Osteocyte (in vitro differentiated cells): ENCODE results near the gene ST6GALNAC2. TPM values are rescaled to one million over a fixed set of nuclear protein-coding genes. Genes with fewer than 3 reads are reported as not detected.
A peak's percentile ranks its signal among the peaks of the same experiment; 100 is the strongest.

Experiments
- DNase-seq: peaks from one replicate; pipeline ENCODE4 v3.0.0; 2021; ENCODE audit warnings: mixed read lengths; ENCODE audit not compliant: unreplicated experiment; ENCODE audit errors: extremely low spot score
- H3K27ac Mint-ChIP-seq: one replicate; pipeline ENCODE4 v1.8.0; 2021; ENCODE audit warnings: mild to moderate bottlenecking, mixed read lengths; ENCODE audit not compliant: unreplicated experiment
- H3K27me3 Mint-ChIP-seq: one replicate; pipeline ENCODE4 v1.8.0; 2021; ENCODE audit warnings: mixed read lengths; ENCODE audit not compliant: unreplicated experiment
- H3K36me3 Mint-ChIP-seq: one replicate; pipeline ENCODE4 v1.8.0; 2021; ENCODE audit warnings: mixed read lengths; ENCODE audit not compliant: unreplicated experiment
- H3K4me1 Mint-ChIP-seq: one replicate; pipeline ENCODE4 v1.8.0; 2021; ENCODE audit warnings: mixed read lengths; ENCODE audit not compliant: unreplicated experiment
- H3K4me3 Mint-ChIP-seq: one replicate; pipeline ENCODE4 v1.8.0; 2021; ENCODE audit warnings: mild to moderate bottlenecking, moderate library complexity, mixed read lengths; ENCODE audit not compliant: unreplicated experiment
- H3K9me3 Mint-ChIP-seq: one replicate; pipeline ENCODE4 v1.8.0; 2021; ENCODE audit warnings: mixed read lengths; ENCODE audit not compliant: unreplicated experiment
- total RNA-seq: library from RNA; stranded (reverse); gene quantifications from 2 replicates; pipeline ENCODE4 v1.2.1, GENCODE V29; 2021
- TF ChIP-seq, protein P1 (sequence below): fragments of 200-600 bp; sonication (generic); IDR thresholded peaks from 2 replicates; pipeline ENCODE4 v1.5.0; 2021; ENCODE audit warnings: antibody characterized with exemption, mild to moderate bottlenecking, moderate library complexity

The ST6GALNAC2 gene
- total RNA-seq, 1 donor from 2014 or later = 3.3 TPM

DNA sequence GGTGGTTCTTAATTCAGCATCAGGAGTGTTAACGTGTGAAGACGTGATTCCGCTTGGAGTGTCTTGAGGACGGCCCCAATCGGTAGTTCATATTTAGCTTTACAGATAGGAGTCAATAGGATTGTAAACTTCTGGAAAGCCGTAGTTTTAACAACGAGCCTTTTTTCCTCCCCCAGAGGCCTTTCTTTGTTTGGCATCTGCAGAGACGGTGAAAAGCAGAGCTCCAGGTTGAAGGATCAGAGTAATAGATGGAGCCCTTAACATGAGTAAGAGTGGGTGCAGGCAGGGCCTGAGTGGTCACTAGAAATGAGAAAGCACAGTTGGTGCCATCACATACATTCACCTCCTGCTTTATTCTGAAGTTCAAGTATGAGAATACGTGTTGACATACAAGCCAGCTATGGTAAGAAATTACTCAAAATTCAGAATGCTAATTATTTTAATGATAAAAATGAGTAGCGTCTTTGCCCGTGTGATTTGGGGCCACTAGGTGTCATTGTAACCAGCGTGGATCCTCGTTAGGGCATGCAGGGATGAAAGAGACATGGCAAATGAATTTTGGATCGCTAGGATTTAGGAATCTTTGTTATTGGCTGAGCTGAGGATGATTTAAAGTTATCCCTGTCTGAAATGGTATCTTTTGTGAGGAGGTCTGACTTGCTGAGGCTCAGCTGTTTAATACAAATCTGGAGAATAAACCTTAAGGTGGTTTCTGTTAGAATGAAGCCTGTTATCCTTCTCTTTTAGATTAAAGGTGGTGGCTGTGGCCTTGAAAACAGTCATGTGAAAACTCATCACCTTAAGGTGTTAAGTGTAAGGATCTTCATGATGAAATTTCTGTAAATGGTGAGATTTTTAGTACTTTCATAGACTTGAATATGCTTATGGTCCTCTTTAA lies 27.2 kb downstream of the ST6GALNAC2 start:
- TF ChIP-seq, protein P1, sequence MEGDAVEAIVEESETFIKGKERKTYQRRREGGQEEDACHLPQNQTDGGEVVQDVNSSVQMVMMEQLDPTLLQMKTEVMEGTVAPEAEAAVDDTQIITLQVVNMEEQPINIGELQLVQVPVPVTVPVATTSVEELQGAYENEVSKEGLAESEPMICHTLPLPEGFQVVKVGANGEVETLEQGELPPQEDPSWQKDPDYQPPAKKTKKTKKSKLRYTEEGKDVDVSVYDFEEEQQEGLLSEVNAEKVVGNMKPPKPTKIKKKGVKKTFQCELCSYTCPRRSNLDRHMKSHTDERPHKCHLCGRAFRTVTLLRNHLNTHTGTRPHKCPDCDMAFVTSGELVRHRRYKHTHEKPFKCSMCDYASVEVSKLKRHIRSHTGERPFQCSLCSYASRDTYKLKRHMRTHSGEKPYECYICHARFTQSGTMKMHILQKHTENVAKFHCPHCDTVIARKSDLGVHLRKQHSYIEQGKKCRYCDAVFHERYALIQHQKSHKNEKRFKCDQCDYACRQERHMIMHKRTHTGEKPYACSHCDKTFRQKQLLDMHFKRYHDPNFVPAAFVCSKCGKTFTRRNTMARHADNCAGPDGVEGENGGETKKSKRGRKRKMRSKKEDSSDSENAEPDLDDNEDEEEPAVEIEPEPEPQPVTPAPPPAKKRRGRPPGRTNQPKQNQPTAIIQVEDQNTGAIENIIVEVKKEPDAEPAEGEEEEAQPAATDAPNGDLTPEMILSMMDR = peak; percentile 73
- Mint-ChIP-seq H3K27me3 (no peaks in the 10 kb centered on the region), H3K27ac (peak overlapping the region; percentile 98), H3K4me3 (peak overlapping the region; percentile 96), H3K36me3 (peaks cover 13% of the 10 kb centered on the region), H3K4me1 (peaks cover 36% of the 10 kb centered on the region), H3K9me3 (no peaks in the 10 kb centered on the region)
- no peak for DNase-seq

DNA sequence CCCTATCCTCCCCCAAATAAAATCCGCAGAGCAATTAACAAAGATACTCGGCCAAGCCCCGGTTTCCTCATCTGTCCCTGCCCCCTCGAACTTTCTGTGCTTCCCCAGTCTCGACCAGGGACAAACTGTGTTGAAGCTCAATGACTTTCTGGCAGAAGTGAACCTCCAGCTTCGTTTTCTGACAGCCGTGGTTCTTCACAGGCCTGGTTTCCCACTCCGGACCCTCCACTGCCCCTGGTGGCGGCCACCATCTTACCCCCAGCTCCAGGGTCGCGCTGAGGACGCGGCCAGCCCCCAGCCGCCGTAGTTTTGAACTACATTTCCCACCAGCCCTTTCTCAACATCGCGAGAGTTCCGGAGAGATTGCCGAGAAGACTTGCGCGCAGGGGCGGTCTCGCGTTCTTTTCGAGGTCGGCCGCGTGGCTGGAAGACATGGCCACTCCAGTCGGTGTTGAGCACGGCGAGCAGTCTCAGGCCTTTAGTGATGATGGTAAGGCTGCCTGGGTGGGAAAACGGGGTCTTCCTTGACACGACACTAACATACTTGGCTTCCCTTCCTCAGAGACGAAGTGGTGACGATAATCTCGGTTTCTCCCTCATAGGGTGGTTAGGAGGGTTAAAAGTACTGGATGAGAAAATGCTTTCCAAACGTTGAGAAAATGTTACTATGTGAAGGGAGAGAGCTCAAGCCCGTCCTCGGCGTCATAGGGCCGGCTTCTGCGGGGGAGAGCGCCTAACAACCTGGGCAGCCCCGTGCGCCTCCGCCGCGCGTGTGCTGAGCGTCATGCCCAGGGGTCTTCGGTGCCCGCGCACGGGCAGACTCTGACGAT lies 28.1 kb downstream of the ST6GALNAC2 start:
- H3K36me3 Mint-ChIP-seq = peaks cover 7% of the 10 kb centered on the region
- peak; percentile 99 for DNase-seq
- H3K4me3 Mint-ChIP-seq = peak overlapping the region; percentile 96
- TF ChIP-seq, protein P1 = peak; percentile 68
- H3K9me3 Mint-ChIP-seq = no peaks in the 10 kb centered on the region
- peaks cover 34% of the 10 kb centered on the region for H3K4me1 Mint-ChIP-seq
- peak overlapping the region; percentile 98 for H3K27ac Mint-ChIP-seq
- no peaks in the 10 kb centered on the region for H3K27me3 Mint-ChIP-seq

DNA sequence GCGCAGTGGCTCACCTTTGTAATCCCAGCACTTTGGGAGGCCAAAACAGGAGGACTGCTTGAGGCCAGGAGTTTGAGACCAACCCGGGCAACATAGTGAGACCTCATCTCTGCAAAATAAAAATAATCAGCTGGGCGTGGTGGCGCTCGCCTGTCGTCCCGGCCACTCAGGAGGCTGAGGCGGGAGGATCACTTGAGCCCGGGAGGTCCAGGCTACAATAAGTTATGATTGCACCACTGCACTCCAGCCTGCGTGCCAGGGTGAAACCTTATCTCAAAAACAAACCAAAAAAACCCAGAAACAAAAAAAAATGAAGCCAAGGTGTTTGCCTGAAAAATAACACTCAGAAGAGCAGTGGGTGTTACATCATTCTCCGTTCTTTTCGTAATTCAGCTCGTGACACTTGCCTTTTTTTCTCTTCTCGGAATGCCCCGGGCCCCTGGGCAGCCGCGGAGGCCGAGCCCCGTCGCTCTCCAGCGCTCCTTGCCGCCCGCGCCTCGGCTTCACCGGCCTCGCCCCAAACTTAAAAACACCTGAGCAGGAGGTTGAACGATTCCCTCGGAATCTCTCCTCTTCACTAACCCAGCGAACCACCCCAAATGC lies 28.8 kb downstream of the ST6GALNAC2 start:
- no peak for DNase-seq
- H3K27me3 Mint-ChIP-seq = no peaks in the 10 kb centered on the region

DNA sequence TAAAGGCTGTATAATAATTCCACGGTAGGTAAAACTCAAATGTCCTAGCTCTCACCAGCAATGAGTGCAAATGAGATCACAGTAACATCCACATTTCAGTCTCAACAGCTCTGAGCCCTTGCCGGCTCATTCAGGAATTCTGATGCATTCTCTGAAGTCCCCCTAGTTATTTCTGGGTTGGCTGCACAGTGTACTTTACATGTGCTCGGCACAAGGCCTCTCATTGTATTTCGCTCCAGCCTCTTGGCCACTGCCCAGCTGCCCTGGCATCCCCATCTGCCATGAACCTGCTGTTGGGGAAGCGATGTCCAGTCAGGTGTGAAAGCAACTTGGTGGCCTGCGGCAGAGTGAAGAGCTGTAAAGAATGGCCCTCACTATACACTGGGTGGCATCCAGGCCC lies 31.5 kb downstream of the ST6GALNAC2 start:
- H3K36me3 Mint-ChIP-seq = peaks cover 3% of the 10 kb centered on the region
- TF ChIP-seq, protein P1 = no peak
- peaks cover 29% of the 10 kb centered on the region for H3K4me1 Mint-ChIP-seq
- no peaks in the 10 kb centered on the region for H3K27me3 Mint-ChIP-seq
- no peak overlapping the region for H3K27ac Mint-ChIP-seq
- no peaks in the 10 kb centered on the region for H3K9me3 Mint-ChIP-seq
- DNase-seq = no peak
- no peak overlapping the region for H3K4me3 Mint-ChIP-seq

More for the DNA sequence above, 28.8 kb downstream of the ST6GALNAC2 start:
- Mint-ChIP-seq H3K9me3 (no peaks in the 10 kb centered on the region), H3K4me3 (peak overlapping the region; percentile 96), H3K4me1 (peaks cover 34% of the 10 kb centered on the region), H3K27ac (peak overlapping the region; percentile 98), H3K36me3 (peaks cover 7% of the 10 kb centered on the region)
- TF ChIP-seq, protein P1 = no peak
